ENCODE data around the gene FAM234B. TPM values are rescaled to one million over a fixed set of nuclear protein-coding genes. Genes with fewer than 3 reads are reported as not detected.

FAM234B gene
- total and polyA plus RNA-seq, 2 experiments from 2014 or later = 0.66 to 4.1 TPM

DNA sequence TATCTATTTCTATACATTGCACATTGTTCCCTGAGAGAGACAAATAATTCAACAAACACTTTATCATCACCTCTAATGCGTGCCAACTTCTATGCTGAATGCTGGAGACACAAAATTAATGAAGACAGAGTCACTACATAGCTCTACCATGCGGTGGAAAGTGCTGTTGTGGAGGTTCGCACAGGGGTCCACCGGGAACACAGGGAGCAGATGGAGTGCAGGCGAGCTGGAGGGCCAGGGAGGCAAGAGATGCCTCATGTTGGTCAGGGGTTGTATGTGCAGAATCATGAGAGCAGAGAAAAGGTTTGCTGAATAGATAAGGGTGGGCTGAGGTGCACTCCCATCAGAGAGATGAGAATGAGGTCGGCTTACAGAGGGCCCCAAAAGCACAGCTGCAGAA is 25.2 kb downstream of the FAM234B start:
- Histone ChIP-seq H2AFZ (no peak overlapping the region), H3K9me2 (replicated peaks; ENCODE audit: insufficient read depth) (no peaks in the 10 kb centered on the region), H3K27me3 (no peaks in the 10 kb centered on the region), H3K79me2 (no peaks in the 10 kb centered on the region), H3K4me1 (ENCODE audit: insufficient read depth) (no peaks in the 10 kb centered on the region), H3K9me3 (ENCODE audit: low read depth) (no peaks in the 10 kb centered on the region), H3K4me3 (no peak overlapping the region), H4K20me1 (ENCODE audit: insufficient read depth, poor library complexity, severe bottlenecking) (no peaks in the 10 kb centered on the region), H3K36me3 (replicated peaks; ENCODE audit: insufficient read depth, low read depth) (no peaks in the 10 kb centered on the region), H3K4me2 (no peak overlapping the region), H3K27ac (no peak overlapping the region)
- TF ChIP-seq, protein P1, sequence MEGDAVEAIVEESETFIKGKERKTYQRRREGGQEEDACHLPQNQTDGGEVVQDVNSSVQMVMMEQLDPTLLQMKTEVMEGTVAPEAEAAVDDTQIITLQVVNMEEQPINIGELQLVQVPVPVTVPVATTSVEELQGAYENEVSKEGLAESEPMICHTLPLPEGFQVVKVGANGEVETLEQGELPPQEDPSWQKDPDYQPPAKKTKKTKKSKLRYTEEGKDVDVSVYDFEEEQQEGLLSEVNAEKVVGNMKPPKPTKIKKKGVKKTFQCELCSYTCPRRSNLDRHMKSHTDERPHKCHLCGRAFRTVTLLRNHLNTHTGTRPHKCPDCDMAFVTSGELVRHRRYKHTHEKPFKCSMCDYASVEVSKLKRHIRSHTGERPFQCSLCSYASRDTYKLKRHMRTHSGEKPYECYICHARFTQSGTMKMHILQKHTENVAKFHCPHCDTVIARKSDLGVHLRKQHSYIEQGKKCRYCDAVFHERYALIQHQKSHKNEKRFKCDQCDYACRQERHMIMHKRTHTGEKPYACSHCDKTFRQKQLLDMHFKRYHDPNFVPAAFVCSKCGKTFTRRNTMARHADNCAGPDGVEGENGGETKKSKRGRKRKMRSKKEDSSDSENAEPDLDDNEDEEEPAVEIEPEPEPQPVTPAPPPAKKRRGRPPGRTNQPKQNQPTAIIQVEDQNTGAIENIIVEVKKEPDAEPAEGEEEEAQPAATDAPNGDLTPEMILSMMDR (IDR thresholded peaks at IDR 0.05; ENCODE audit: poor library complexity) = no peak
- TF ChIP-seq EZH2 (IDR thresholded peaks at IDR 0.05; ENCODE audit: borderline replicate concordance) = no peak
- TF ChIP-seq EZH2phosphoT487 (IDR thresholded peaks at IDR 0.05; ENCODE audit: low read depth, severe bottlenecking, unreplicated experiment) = no peak
- 89% methylated on average over 6 of the region's 6 CpGs for WGBS (ENCODE audit: low lambda C conversion rate, missing lambda C conversion rate)
- no peak for DNase-seq (ENCODE audit: low spot score)

- DNase-seq (ENCODE audit: low spot score) = no peak
- no peak overlapping the region for H3K4me3 ChIP-seq
- no peaks in the 10 kb centered on the region for H3K9me3 ChIP-seq (ENCODE audit: low read depth)
- no peak overlapping the region for H2AFZ ChIP-seq
- H3K9me2 ChIP-seq (replicated peaks; ENCODE audit: insufficient read depth) = no peaks in the 10 kb centered on the region
- H3K4me1 ChIP-seq (ENCODE audit: insufficient read depth) = no peaks in the 10 kb centered on the region
- H3K79me2 ChIP-seq = no peaks in the 10 kb centered on the region
- TF ChIP-seq EZH2phosphoT487 (IDR thresholded peaks at IDR 0.05; ENCODE audit: low read depth, severe bottlenecking, unreplicated experiment) (no peak), EZH2 (IDR thresholded peaks at IDR 0.05; ENCODE audit: borderline replicate concordance) (no peak)
- TF ChIP-seq, protein P1 (IDR thresholded peaks at IDR 0.05; ENCODE audit: poor library complexity) = no peak
- H3K4me2 ChIP-seq = no peak overlapping the region
- no peaks in the 10 kb centered on the region for H3K27me3 ChIP-seq
- 78% methylated on average over 10 of the region's 10 CpGs for WGBS (ENCODE audit: low lambda C conversion rate, missing lambda C conversion rate)
- H3K36me3 ChIP-seq (replicated peaks; ENCODE audit: insufficient read depth, low read depth) = no peaks in the 10 kb centered on the region
- no peak overlapping the region for H3K27ac ChIP-seq
- no peaks in the 10 kb centered on the region for H4K20me1 ChIP-seq (ENCODE audit: insufficient read depth, poor library complexity, severe bottlenecking)
These were observed 27.4 kb downstream of the FAM234B start for GRCh38 chr12:13071305-13072280.

- TF ChIP-seq EZH2phosphoT487 (IDR thresholded peaks at IDR 0.05; ENCODE audit: low read depth, severe bottlenecking, unreplicated experiment) (no peak), EZH2 (IDR thresholded peaks at IDR 0.05; ENCODE audit: borderline replicate concordance) (no peak)
- TF ChIP-seq, protein P1 (IDR thresholded peaks at IDR 0.05; ENCODE audit: poor library complexity) = no peak
- no peak for DNase-seq (ENCODE audit: low spot score)
- no peaks in the 10 kb centered on the region for H3K4me1 ChIP-seq (ENCODE audit: insufficient read depth)
- no peak overlapping the region for H3K4me3 ChIP-seq
- H3K9me2 ChIP-seq (replicated peaks; ENCODE audit: insufficient read depth) = no peaks in the 10 kb centered on the region
- H3K79me2 ChIP-seq = no peaks in the 10 kb centered on the region
- H3K27me3 ChIP-seq = no peaks in the 10 kb centered on the region
- 97% methylated on average over 3 of the region's 3 CpGs for WGBS (ENCODE audit: low lambda C conversion rate, missing lambda C conversion rate)
- no peak overlapping the region for H3K4me2 ChIP-seq
- H4K20me1 ChIP-seq (ENCODE audit: insufficient read depth, poor library complexity, severe bottlenecking) = no peaks in the 10 kb centered on the region
- H3K27ac ChIP-seq = no peak overlapping the region
- H2AFZ ChIP-seq = no peak overlapping the region
- no peaks in the 10 kb centered on the region for H3K9me3 ChIP-seq (ENCODE audit: low read depth)
- no peaks in the 10 kb centered on the region for H3K36me3 ChIP-seq (replicated peaks; ENCODE audit: insufficient read depth, low read depth)
These were observed 29.0 kb downstream of the FAM234B start for GRCh38 chr12:13073173-13073572.
